GM19023 (cell line): Measurements from ENCODE around the gene VSTM4.

Experiments used
- ATAC-seq: cut with Tn5 transposase; IDR thresholded peaks from one replicate; pipeline ENCODE4 v1.9.1; 2021; ENCODE audit warnings: mild to moderate bottlenecking, moderate library complexity; ENCODE audit not compliant: unreplicated experiment

The VSTM4 gene

GRCh38 chr10:49094646-49095045 lies 20.7 kb downstream of the VSTM4 start:
- no peak for ATAC-seq

- ATAC-seq = no peak
Measured at GRCh38 chr10:49093922-49094321, 21.4 kb downstream of the VSTM4 start.

- ATAC-seq = no peak
Measured at GRCh38 chr10:49092477-49092876, 22.8 kb downstream of the VSTM4 start.

GRCh38 chr10:49091450-49092210 lies 23.7 kb downstream of the VSTM4 start:
- ATAC-seq = no peak

GRCh38 chr10:49090696-49091380 lies 24.5 kb downstream of the VSTM4 start:
- no peak for ATAC-seq

- no peak for ATAC-seq
Measured at GRCh38 chr10:49090189-49090575, 25.1 kb downstream of the VSTM4 start.

GRCh38 chr10:49089557-49090188 lies 25.6 kb downstream of the VSTM4 start:
- ATAC-seq = no peak

- no peak for ATAC-seq
Measured at GRCh38 chr10:49089152-49089551, 26.2 kb downstream of the VSTM4 start.

GRCh38 chr10:49086889-49087288 lies 28.4 kb downstream of the VSTM4 start:
- ATAC-seq = no peak

GRCh38 chr10:49083261-49083660 lies 32.1 kb downstream of the VSTM4 start:
- no peak for ATAC-seq

GRCh38 chr10:49082766-49083165 lies 32.6 kb downstream of the VSTM4 start:
- ATAC-seq = no peak

GRCh38 chr10:49081547-49082275 lies 33.6 kb downstream of the VSTM4 start:
- ATAC-seq = no peak

- ATAC-seq = no peak
Measured at GRCh38 chr10:49080965-49081364, 34.4 kb downstream of the VSTM4 start.

- no peak for ATAC-seq
Measured at GRCh38 chr10:49080071-49080470, 35.3 kb downstream of the VSTM4 start.

GRCh38 chr10:49079499-49079898 lies 35.8 kb downstream of the VSTM4 start:
- ATAC-seq = no peak

- no peak for ATAC-seq
Measured at GRCh38 chr10:49079072-49079471, 36.2 kb downstream of the VSTM4 start.

GRCh38 chr10:49078433-49078832 lies 36.9 kb downstream of the VSTM4 start:
- no peak for ATAC-seq

GRCh38 chr10:49076741-49077521 lies 38.4 kb downstream of the VSTM4 start:
- ATAC-seq = no peak

- ATAC-seq = no peak
Measured at GRCh38 chr10:49076319-49076718, 39.0 kb downstream of the VSTM4 start.

GRCh38 chr10:49075743-49076142 lies 39.6 kb downstream of the VSTM4 start:
- ATAC-seq = no peak
